ENCODE measurements around the gene FHL5.

GRCh38 chr6:96522465-96523009 is 40.4 kb upstream of the FHL5 start:
- TF ChIP-seq CTCF (conservative IDR thresholded peaks at IDR 0.05) (no peak), EZH2 (IDR thresholded peaks at IDR 0.05; ENCODE audit: low read depth) (no peak)

Data from PC-9 (cell line).